ENCODE measurements around the gene C10orf143. TPM values are rescaled to one million over a fixed set of nuclear protein-coding genes. Genes with fewer than 3 reads are reported as not detected.

The C10orf143 gene
- total RNA-seq: 1 to 10 TPM; 3.3 to 3.5 TPM

- Mint-ChIP-seq H3K9me3 (peaks cover 1% of the 10 kb centered on the region), H3K4me1 (ENCODE audit: low read depth) (peaks cover 45% of the 10 kb centered on the region), H3K4me3 (peak within 1 kb of the TSS; percentile 83), H3K27me3 (ENCODE audit: low read depth) (no peaks in the 10 kb centered on the region), H3K36me3 (ENCODE audit: low read depth) (peaks cover 11% of the 10 kb centered on the region), H3K27ac (peak within 1 kb of the TSS; percentile 99)
- peak; percentile 96 for DNase-seq
- intact Hi-C loops (cut with micrococcal nuclease): loop anchor here (1.0 to 2.0 kb wide), 8 partner anchors 17 to 1790 kb away; partner anchors contain the start of genes GLRX3, MGMT and PPP2R2D
- CTCF ChIA-PET: interaction anchor here (0.6 to 2.9 kb wide), 15 partner anchors 11 to 1075 kb away, joined by 3 to 21 read pairs (median 4); partner anchors contain the start of gene GLRX3
Observed at GRCh38 chr10:130110246-130111112, at the start of gene C10orf143. TSS of gene C10orf143 (minus strand) at chr10:130110830. CDS start at chr10:130110772, 58 bp downstream.

GRCh38 chr10:130159192-130159794, 48.7 kb upstream of the C10orf143 start:
- no peak for DNase-seq
- H3K27me3 Mint-ChIP-seq (ENCODE audit: low read depth): no peaks in the 10 kb centered on the region
- H3K4me1 Mint-ChIP-seq (ENCODE audit: low read depth): peaks cover 27% of the 10 kb centered on the region
- H3K27ac Mint-ChIP-seq: no peak overlapping the region
- intact Hi-C loops (cut with micrococcal nuclease): no loop called here
- CTCF ChIA-PET: interaction anchor here (1.0 kb wide), 1 partner anchor 20 kb away, joined by 4 read pairs; no protein-coding TSS in a partner anchor
- H3K4me3 Mint-ChIP-seq: no peak overlapping the region
- peaks cover 22% of the 10 kb centered on the region for H3K36me3 Mint-ChIP-seq (ENCODE audit: low read depth)
- no peaks in the 10 kb centered on the region for H3K9me3 Mint-ChIP-seq

GRCh38 chr10:130146042-130146441, 35.4 kb upstream of the C10orf143 start:
- Mint-ChIP-seq H3K27me3 (ENCODE audit: low read depth) (no peaks in the 10 kb centered on the region), H3K4me1 (ENCODE audit: low read depth) (peaks cover 40% of the 10 kb centered on the region), H3K36me3 (ENCODE audit: low read depth) (peaks cover 39% of the 10 kb centered on the region), H3K27ac (no peak overlapping the region), H3K9me3 (no peaks in the 10 kb centered on the region), H3K4me3 (no peak overlapping the region)
- intact Hi-C loops (cut with micrococcal nuclease): no loop called here
- DNase-seq: no peak
- CTCF ChIA-PET: interaction anchor here (1.1 kb wide), 1 partner anchor 18 kb away, joined by 3 read pairs; no protein-coding TSS in a partner anchor

DNA sequence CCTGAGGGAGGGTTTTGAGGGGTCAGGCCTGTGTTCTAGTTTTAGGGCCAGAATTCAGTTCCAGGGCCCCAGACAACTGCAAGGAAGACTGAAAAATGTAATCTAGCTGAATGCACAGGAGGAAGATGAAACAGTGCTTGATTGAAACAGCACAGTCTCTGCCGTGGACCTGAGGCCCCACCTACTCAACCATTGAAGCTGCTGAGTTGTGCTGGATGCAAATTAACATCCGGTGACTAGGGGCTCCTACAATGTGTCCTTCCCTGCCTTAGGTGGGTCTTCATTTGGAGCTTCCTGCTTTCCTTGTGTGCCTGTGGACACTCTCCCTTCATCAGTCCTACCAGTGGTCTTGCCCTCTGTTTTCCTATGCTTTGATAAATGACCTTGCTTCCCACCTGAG, 31.2 kb upstream of the C10orf143 start:
- H3K27ac Mint-ChIP-seq: no peak overlapping the region
- peak; percentile 36 for DNase-seq
- CTCF ChIA-PET: interaction anchor here (1.0 kb wide), 1 partner anchor 253 kb away, joined by 3 read pairs; no protein-coding TSS in a partner anchor
- H3K4me3 Mint-ChIP-seq: no peak overlapping the region
- intact Hi-C loops (cut with micrococcal nuclease): no loop called here
- H3K4me1 Mint-ChIP-seq (ENCODE audit: low read depth): peaks cover 69% of the 10 kb centered on the region
- no peaks in the 10 kb centered on the region for H3K27me3 Mint-ChIP-seq (ENCODE audit: low read depth)
- H3K9me3 Mint-ChIP-seq: no peaks in the 10 kb centered on the region
- peaks cover 25% of the 10 kb centered on the region for H3K36me3 Mint-ChIP-seq (ENCODE audit: low read depth)

GRCh38 chr10:130141460-130141859, 30.8 kb upstream of the C10orf143 start:
- CTCF ChIA-PET: interaction anchor here (1.0 kb wide), 1 partner anchor 252 kb away, joined by 3 read pairs; no protein-coding TSS in a partner anchor
- H3K36me3 Mint-ChIP-seq (ENCODE audit: low read depth): peaks cover 24% of the 10 kb centered on the region
- no peak overlapping the region for H3K4me3 Mint-ChIP-seq
- peaks cover 69% of the 10 kb centered on the region for H3K4me1 Mint-ChIP-seq (ENCODE audit: low read depth)
- no peaks in the 10 kb centered on the region for H3K9me3 Mint-ChIP-seq
- no peak for DNase-seq
- no peak overlapping the region for H3K27ac Mint-ChIP-seq
- intact Hi-C loops (cut with micrococcal nuclease): no loop called here
- no peaks in the 10 kb centered on the region for H3K27me3 Mint-ChIP-seq (ENCODE audit: low read depth)

DNA sequence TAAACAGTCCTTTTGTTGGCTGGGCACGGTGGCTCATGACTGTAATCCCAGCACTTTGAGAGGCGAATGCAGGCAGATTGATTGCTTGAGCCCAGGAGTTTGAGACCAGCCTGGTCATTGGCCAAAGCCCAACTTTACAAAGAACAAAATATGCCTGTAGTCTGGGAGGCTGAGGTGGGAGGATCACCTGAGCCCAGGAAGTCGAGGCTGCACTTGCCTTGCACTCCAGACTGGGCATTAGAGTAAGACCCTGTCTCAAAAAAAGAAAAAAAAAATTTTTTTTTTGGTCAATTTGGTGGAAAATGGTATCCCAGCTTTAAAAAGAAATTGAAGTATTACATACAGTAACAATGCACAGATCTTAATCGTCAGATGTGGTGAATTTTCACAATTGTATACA, 30.4 kb upstream of the C10orf143 start:
- Mint-ChIP-seq H3K36me3 (ENCODE audit: low read depth) (peaks cover 21% of the 10 kb centered on the region), H3K4me1 (ENCODE audit: low read depth) (peaks cover 66% of the 10 kb centered on the region), H3K27ac (no peak overlapping the region), H3K27me3 (ENCODE audit: low read depth) (no peaks in the 10 kb centered on the region), H3K4me3 (no peak overlapping the region), H3K9me3 (no peaks in the 10 kb centered on the region)
- CTCF ChIA-PET: interaction anchor here (1.0 kb wide), 1 partner anchor 252 kb away, joined by 3 read pairs; no protein-coding TSS in a partner anchor
- intact Hi-C loops (cut with micrococcal nuclease): no loop called here
- no peak for DNase-seq

DNA sequence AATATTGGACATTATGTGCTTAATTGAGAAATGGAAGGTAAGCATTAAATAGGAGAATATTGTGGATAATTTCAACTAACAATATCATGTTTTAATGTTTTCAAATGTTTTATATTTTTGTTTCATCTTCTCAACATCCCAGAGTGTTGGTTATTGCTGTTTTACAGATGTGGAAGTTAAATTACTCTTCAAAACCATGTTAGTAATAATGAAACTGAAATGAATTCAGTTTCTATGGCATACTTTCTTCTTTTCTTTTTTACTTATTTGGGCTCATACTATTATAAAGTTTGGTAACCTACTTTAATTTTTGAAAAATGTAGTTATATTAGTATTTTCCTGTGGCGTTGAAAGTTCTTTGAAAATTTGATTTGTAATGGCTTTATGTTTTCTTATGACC, 29.8 kb upstream of the C10orf143 start:
- Mint-ChIP-seq H3K36me3 (ENCODE audit: low read depth) (peaks cover 19% of the 10 kb centered on the region), H3K9me3 (no peaks in the 10 kb centered on the region), H3K4me1 (ENCODE audit: low read depth) (peaks cover 66% of the 10 kb centered on the region), H3K27me3 (ENCODE audit: low read depth) (no peaks in the 10 kb centered on the region), H3K4me3 (no peak overlapping the region), H3K27ac (no peak overlapping the region)
- DNase-seq: no peak
- CTCF ChIA-PET: no interaction called here
- intact Hi-C loops (cut with micrococcal nuclease): no loop called here

- Mint-ChIP-seq H3K27me3 (ENCODE audit: low read depth) (no peaks in the 10 kb centered on the region), H3K27ac (peak overlapping the region; percentile 15), H3K36me3 (ENCODE audit: low read depth) (peaks cover 13% of the 10 kb centered on the region), H3K4me1 (ENCODE audit: low read depth) (peaks cover 66% of the 10 kb centered on the region), H3K4me3 (peak overlapping the region; percentile 81), H3K9me3 (no peaks in the 10 kb centered on the region)
- CTCF ChIA-PET: interaction anchor here (3.3 kb wide), 1 partner anchor 28 kb away, joined by 21 read pairs; the partner anchor contains the start of gene C10orf143
- peak; percentile 26 for DNase-seq
- intact Hi-C loops (cut with micrococcal nuclease): no loop called here
Observed at GRCh38 chr10:130138479-130138866, 27.8 kb upstream of the C10orf143 start.

- no peaks in the 10 kb centered on the region for H3K27me3 Mint-ChIP-seq (ENCODE audit: low read depth)
- peaks cover 62% of the 10 kb centered on the region for H3K4me1 Mint-ChIP-seq (ENCODE audit: low read depth)
- intact Hi-C loops (cut with micrococcal nuclease): loop anchor here (2.0 kb wide), 1 partner anchor 41 kb away; no protein-coding TSS in a partner anchor
- no peak for DNase-seq
- H3K27ac Mint-ChIP-seq: peak overlapping the region; percentile 15
- CTCF ChIA-PET: interaction anchor here (0.9 to 3.3 kb wide), 2 partner anchors 10 to 27 kb away, joined by 4 to 21 read pairs; partner anchors contain the start of gene C10orf143
- H3K36me3 Mint-ChIP-seq (ENCODE audit: low read depth): peaks cover 12% of the 10 kb centered on the region
- no peaks in the 10 kb centered on the region for H3K9me3 Mint-ChIP-seq
- peak overlapping the region; percentile 81 for H3K4me3 Mint-ChIP-seq
Observed at GRCh38 chr10:130137659-130138478, 27.2 kb upstream of the C10orf143 start.

DNA sequence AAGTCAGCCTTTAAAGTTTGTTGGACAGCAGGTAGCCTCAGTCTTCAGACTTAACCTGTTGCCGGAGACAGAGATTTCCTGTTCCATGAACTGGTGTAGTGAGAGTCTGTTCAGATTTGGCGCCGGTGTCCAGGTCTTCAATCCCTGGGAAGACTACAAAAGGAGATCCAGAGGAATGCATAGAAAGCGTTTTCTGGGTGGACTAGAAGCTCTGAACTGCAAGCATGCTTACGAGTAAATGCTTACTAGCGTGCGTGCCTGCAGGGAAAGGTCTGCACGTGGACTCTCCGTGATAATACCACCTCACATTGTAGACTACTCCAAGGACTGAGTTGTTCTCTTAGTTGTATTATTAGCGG, 26.4 kb upstream of the C10orf143 start:
- H3K4me3 Mint-ChIP-seq: peak overlapping the region; percentile 81
- peaks cover 5% of the 10 kb centered on the region for H3K36me3 Mint-ChIP-seq (ENCODE audit: low read depth)
- H3K4me1 Mint-ChIP-seq (ENCODE audit: low read depth): peaks cover 54% of the 10 kb centered on the region
- H3K27me3 Mint-ChIP-seq (ENCODE audit: low read depth): no peaks in the 10 kb centered on the region
- no peaks in the 10 kb centered on the region for H3K9me3 Mint-ChIP-seq
- CTCF ChIA-PET: interaction anchor here (0.9 to 3.3 kb wide), 3 partner anchors 9 to 26 kb away, joined by 4 to 21 read pairs (median 7); partner anchors contain the start of gene C10orf143
- intact Hi-C loops (cut with micrococcal nuclease): loop anchor here (2.0 kb wide), 1 partner anchor 42 kb away; no protein-coding TSS in a partner anchor
- H3K27ac Mint-ChIP-seq: no peak overlapping the region
- no peak for DNase-seq

GRCh38 chr10:130136226-130137089, 25.8 kb upstream of the C10orf143 start, which contains the start of gene GLRX3:
TSS of gene GLRX3 (plus strand) at chr10:130136391. CDS start at chr10:130136421, 30 bp downstream.
- intact Hi-C loops (cut with micrococcal nuclease): loop anchor here (1.0 to 2.0 kb wide), 3 partner anchors 25 to 669 kb away; partner anchors contain the start of gene MGMT
- Mint-ChIP-seq H3K27me3 (ENCODE audit: low read depth) (peaks cover 6% of the 10 kb centered on the region), H3K36me3 (ENCODE audit: low read depth) (peaks cover 4% of the 10 kb centered on the region), H3K4me3 (peak within 1 kb of the TSS; percentile 91), H3K4me1 (ENCODE audit: low read depth) (peaks cover 48% of the 10 kb centered on the region), H3K27ac (peak within 1 kb of the TSS; percentile 75), H3K9me3 (no peaks in the 10 kb centered on the region)
- DNase-seq: peak; percentile 86
- CTCF ChIA-PET: interaction anchor here (1.7 to 3.3 kb wide), 2 partner anchors 9 to 26 kb away, joined by 7 to 21 read pairs; partner anchors contain the start of gene C10orf143
